MM.1S (cell line): ENCODE results near the gene MR1.

Experiments used
- DNase-seq: peaks from one replicate; pipeline ENCODE4 v3.0.0-alpha.2; 2015
- H2AFZ ChIP-seq: fragments of 300-600 bp; sonication (generic); 2 replicates; pipeline ENCODE4 v1.6.0; 2016; ENCODE audit warnings: antibody characterized with exemption, low read length
- H3F3A ChIP-seq: fragments of 300-600 bp; sonication (generic); 2 replicates; pipeline ENCODE4 v1.6.1; 2016; ENCODE audit warnings: mild to moderate bottlenecking, antibody characterized with exemption, low read length, moderate library complexity, mixed read lengths; ENCODE audit not compliant: insufficient read depth
- H3K27ac ChIP-seq: fragments of 300-600 bp; sonication (generic); 2 replicates; pipeline ENCODE4 v1.5.1; 2016; ENCODE audit warnings: mild to moderate bottlenecking, low read length
- H3K27me3 ChIP-seq: fragments of 300-600 bp; sonication (generic); replicated peaks from 2 replicates; pipeline ENCODE4 v1.6.0; 2016; ENCODE audit warnings: low read length; ENCODE audit not compliant: insufficient read depth
- H3K36me3 ChIP-seq: fragments of 300-600 bp; sonication (generic); replicated peaks from 2 replicates; pipeline ENCODE4 v1.6.1; 2016; ENCODE audit warnings: mild to moderate bottlenecking, low read length, mixed read lengths; ENCODE audit not compliant: insufficient read depth
- H3K4me1 ChIP-seq: fragments of 300-600 bp; sonication (generic); 2 replicates; pipeline ENCODE4 v1.6.1; 2016; ENCODE audit warnings: low read length, mixed read lengths
- H3K4me2 ChIP-seq: fragments of 300-600 bp; sonication (generic); 2 replicates; pipeline ENCODE4 v1.6.0; 2016; ENCODE audit warnings: low read depth, low read length
- H3K4me3 ChIP-seq: fragments of 300-600 bp; sonication (generic); 2 replicates; pipeline ENCODE4 v1.5.1; 2016; ENCODE audit warnings: low read length, mixed read lengths
- H3K79me2 ChIP-seq: fragments of 300-600 bp; sonication (generic); 2 replicates; pipeline ENCODE4 v1.6.1; 2016; ENCODE audit warnings: mixed run types, low read length, mixed read lengths
- H3K9ac ChIP-seq: fragments of 300-600 bp; sonication (generic); 2 replicates; pipeline ENCODE4 v1.6.1; 2016; ENCODE audit warnings: low read length, mixed read lengths
- H3K9me2 ChIP-seq: fragments of 300-600 bp; sonication (generic); replicated peaks from 2 replicates; pipeline ENCODE4 v1.6.1; 2016; ENCODE audit warnings: mild to moderate bottlenecking, low read length, mixed read lengths; ENCODE audit not compliant: insufficient read depth
- H3K9me3 ChIP-seq: fragments of 300-600 bp; sonication (generic); replicated peaks from 2 replicates; pipeline ENCODE4 v1.6.1; 2016; ENCODE audit warnings: mild to moderate bottlenecking, low read length, mixed read lengths; ENCODE audit not compliant: insufficient read depth
- H4K20me1 ChIP-seq: fragments of 300-600 bp; sonication (generic); 2 replicates; pipeline ENCODE4 v1.6.1; 2016; ENCODE audit warnings: mild to moderate bottlenecking, low read length, moderate library complexity, mixed read lengths; ENCODE audit not compliant: insufficient read depth
- EZH2 ChIP-seq: fragments of 300-600 bp; sonication (generic); optimal IDR thresholded peaks from 2 replicates; pipeline ENCODE3; 2017; ENCODE audit warnings: low read depth, mild to moderate bottlenecking, antibody characterized with exemption, low read length, mixed read lengths
- EZH2phosphoT487 ChIP-seq: fragments of 300-600 bp; sonication (generic); IDR thresholded peaks from 2 replicates; pipeline ENCODE4 v1.6.1; 2018; ENCODE audit warnings: antibody characterized with exemption, low read length
- TF ChIP-seq, protein P1 (sequence below): fragments of 300-600 bp; sonication (generic); IDR thresholded peaks from 2 replicates; pipeline ENCODE4 v1.5.1; 2016; ENCODE audit warnings: antibody characterized with exemption, low read length, mixed read lengths

Gene MR1

GRCh38 chr1:181049378-181049777 lies 15.6 kb downstream of the MR1 start:
- no peaks in the 10 kb centered on the region for H3K27me3 ChIP-seq
- H3K27ac ChIP-seq, result no peak overlapping the region
- no peaks in the 10 kb centered on the region for H4K20me1 ChIP-seq
- H3F3A ChIP-seq, result no peaks in the 10 kb centered on the region
- no peaks in the 10 kb centered on the region for H3K4me1 ChIP-seq
- H2AFZ ChIP-seq, result no peak overlapping the region
- no peak overlapping the region for H3K4me2 ChIP-seq
- H3K9me2 ChIP-seq, result no peaks in the 10 kb centered on the region
- no peak overlapping the region for H3K4me3 ChIP-seq
- no peak overlapping the region for H3K9ac ChIP-seq
- H3K79me2 ChIP-seq, result no peaks in the 10 kb centered on the region
- no peaks in the 10 kb centered on the region for H3K36me3 ChIP-seq
- no peaks in the 10 kb centered on the region for H3K9me3 ChIP-seq
- DNase-seq, result no peak
- TF ChIP-seq, protein P1, sequence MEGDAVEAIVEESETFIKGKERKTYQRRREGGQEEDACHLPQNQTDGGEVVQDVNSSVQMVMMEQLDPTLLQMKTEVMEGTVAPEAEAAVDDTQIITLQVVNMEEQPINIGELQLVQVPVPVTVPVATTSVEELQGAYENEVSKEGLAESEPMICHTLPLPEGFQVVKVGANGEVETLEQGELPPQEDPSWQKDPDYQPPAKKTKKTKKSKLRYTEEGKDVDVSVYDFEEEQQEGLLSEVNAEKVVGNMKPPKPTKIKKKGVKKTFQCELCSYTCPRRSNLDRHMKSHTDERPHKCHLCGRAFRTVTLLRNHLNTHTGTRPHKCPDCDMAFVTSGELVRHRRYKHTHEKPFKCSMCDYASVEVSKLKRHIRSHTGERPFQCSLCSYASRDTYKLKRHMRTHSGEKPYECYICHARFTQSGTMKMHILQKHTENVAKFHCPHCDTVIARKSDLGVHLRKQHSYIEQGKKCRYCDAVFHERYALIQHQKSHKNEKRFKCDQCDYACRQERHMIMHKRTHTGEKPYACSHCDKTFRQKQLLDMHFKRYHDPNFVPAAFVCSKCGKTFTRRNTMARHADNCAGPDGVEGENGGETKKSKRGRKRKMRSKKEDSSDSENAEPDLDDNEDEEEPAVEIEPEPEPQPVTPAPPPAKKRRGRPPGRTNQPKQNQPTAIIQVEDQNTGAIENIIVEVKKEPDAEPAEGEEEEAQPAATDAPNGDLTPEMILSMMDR, result no peak

DNA sequence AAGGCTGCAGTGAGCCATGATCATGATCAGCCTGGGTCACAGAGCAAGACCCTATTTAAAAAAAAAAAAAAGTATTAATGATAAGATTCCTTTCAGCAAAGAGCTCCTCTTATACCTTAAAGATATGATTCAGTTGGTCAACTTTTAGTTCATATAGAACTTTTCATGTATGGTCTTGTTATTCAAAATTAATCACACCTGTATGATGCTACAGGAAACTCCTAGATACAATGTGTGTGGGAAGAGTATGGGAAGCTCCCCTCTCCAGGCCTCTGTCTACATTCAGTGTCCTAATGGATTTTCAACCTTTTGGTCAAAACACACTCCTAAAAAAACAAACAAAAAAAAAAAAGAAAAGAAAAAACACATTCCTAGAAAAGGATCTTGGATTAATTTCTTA lies 17.1 kb downstream of the MR1 start:
- TF ChIP-seq EZH2 (no peak), EZH2phosphoT487 (no peak)
- TF ChIP-seq, protein P1, result no peak
- Histone ChIP-seq H4K20me1 (no peaks in the 10 kb centered on the region), H3K27ac (no peak overlapping the region), H3K9ac (no peak overlapping the region), H3K36me3 (no peaks in the 10 kb centered on the region), H2AFZ (no peak overlapping the region), H3K79me2 (no peaks in the 10 kb centered on the region), H3K4me3 (no peak overlapping the region), H3K27me3 (no peaks in the 10 kb centered on the region), H3K9me3 (no peaks in the 10 kb centered on the region), H3K9me2 (no peaks in the 10 kb centered on the region), H3K4me2 (no peak overlapping the region), H3K4me1 (no peaks in the 10 kb centered on the region), H3F3A (no peaks in the 10 kb centered on the region)
- DNase-seq, result no peak

- H2AFZ ChIP-seq, result no peak overlapping the region
- no peak overlapping the region for H3K27ac ChIP-seq
- TF ChIP-seq, protein P1, result no peak
- TF ChIP-seq EZH2phosphoT487 (no peak), EZH2 (no peak)
- no peaks in the 10 kb centered on the region for H4K20me1 ChIP-seq
- H3K79me2 ChIP-seq, result no peaks in the 10 kb centered on the region
- H3K9me3 ChIP-seq, result no peaks in the 10 kb centered on the region
- DNase-seq, result no peak
- no peak overlapping the region for H3K4me2 ChIP-seq
- H3K9ac ChIP-seq, result no peak overlapping the region
- H3K4me1 ChIP-seq, result no peaks in the 10 kb centered on the region
- H3K36me3 ChIP-seq, result no peaks in the 10 kb centered on the region
- H3K4me3 ChIP-seq, result no peak overlapping the region
- 0 out of 2 replicates have a peak, but pooled peaks cover 1% of the 10 kb centered on the region for H3F3A ChIP-seq
- no peaks in the 10 kb centered on the region for H3K9me2 ChIP-seq
- no peaks in the 10 kb centered on the region for H3K27me3 ChIP-seq
These were observed 22.8 kb downstream of the MR1 start for GRCh38 chr1:181056560-181056959.
